ENCODE results near the gene CX3CL1.

The CX3CL1 gene

GRCh38 chr16:57430955-57431354 lies 58.7 kb downstream of the CX3CL1 start:
- TF ChIP-seq, protein P1, sequence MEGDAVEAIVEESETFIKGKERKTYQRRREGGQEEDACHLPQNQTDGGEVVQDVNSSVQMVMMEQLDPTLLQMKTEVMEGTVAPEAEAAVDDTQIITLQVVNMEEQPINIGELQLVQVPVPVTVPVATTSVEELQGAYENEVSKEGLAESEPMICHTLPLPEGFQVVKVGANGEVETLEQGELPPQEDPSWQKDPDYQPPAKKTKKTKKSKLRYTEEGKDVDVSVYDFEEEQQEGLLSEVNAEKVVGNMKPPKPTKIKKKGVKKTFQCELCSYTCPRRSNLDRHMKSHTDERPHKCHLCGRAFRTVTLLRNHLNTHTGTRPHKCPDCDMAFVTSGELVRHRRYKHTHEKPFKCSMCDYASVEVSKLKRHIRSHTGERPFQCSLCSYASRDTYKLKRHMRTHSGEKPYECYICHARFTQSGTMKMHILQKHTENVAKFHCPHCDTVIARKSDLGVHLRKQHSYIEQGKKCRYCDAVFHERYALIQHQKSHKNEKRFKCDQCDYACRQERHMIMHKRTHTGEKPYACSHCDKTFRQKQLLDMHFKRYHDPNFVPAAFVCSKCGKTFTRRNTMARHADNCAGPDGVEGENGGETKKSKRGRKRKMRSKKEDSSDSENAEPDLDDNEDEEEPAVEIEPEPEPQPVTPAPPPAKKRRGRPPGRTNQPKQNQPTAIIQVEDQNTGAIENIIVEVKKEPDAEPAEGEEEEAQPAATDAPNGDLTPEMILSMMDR (IDR thresholded peaks at IDR 0.05; ENCODE audit: borderline replicate concordance, insufficient read depth, low read depth, low read length) = no peak
- no peak overlapping the region for H3K4me3 ChIP-seq (ENCODE audit: low read depth, low read length)

GRCh38 chr16:57432505-57432904 lies 60.2 kb downstream of the CX3CL1 start:
- H3K4me3 ChIP-seq (ENCODE audit: low read depth, low read length) = no peak overlapping the region
- TF ChIP-seq, protein P1 (IDR thresholded peaks at IDR 0.05; ENCODE audit: borderline replicate concordance, insufficient read depth, low read depth, low read length) = no peak

- TF ChIP-seq, protein P1 (IDR thresholded peaks at IDR 0.05; ENCODE audit: borderline replicate concordance, insufficient read depth, low read depth, low read length) = no peak
- H3K4me3 ChIP-seq (ENCODE audit: low read depth, low read length) = no peak overlapping the region
Observed at GRCh38 chr16:57432989-57433388, 60.7 kb downstream of the CX3CL1 start.

GRCh38 chr16:57434003-57434402 lies 61.7 kb downstream of the CX3CL1 start:
- H3K4me3 ChIP-seq (ENCODE audit: low read depth, low read length) = no peak overlapping the region
- TF ChIP-seq, protein P1 (IDR thresholded peaks at IDR 0.05; ENCODE audit: borderline replicate concordance, insufficient read depth, low read depth, low read length) = no peak

All from GM12875 (cell line).